ENCODE data around the gene XPOT.

The XPOT gene

GRCh38 chr12:64456119-64456518 is 51.9 kb downstream of the XPOT start:
- H3K4me3 ChIP-seq (ENCODE audit: low read depth, low read length, poor library complexity, severe bottlenecking), result no peak overlapping the region
- no peak overlapping the region for H3K27ac ChIP-seq (ENCODE audit: low read depth, low read length, poor library complexity, severe bottlenecking)
- H3K36me3 ChIP-seq (ENCODE audit: insufficient read depth, low read length), result peaks cover 36% of the 10 kb centered on the region; the same call in 1 of the 2 replicates
- no peaks in the 10 kb centered on the region for H3K27me3 ChIP-seq (ENCODE audit: insufficient read depth, low read length)
- no peaks in the 10 kb centered on the region for H3K9me3 ChIP-seq (ENCODE audit: low read length)
- H2AFZ ChIP-seq (ENCODE audit: low read length), result no peak overlapping the region
- H3K4me1 ChIP-seq (ENCODE audit: insufficient read depth, low read length, severe bottlenecking), result peaks cover 58% of the 10 kb centered on the region
- H4K20me1 ChIP-seq (ENCODE audit: insufficient read depth, low read length), result no peaks in the 10 kb centered on the region
- no peaks in the 10 kb centered on the region for H3F3A ChIP-seq (ENCODE audit: insufficient read depth, low read length)
- H3K9me2 ChIP-seq (ENCODE audit: low read depth, low read length), result no peaks in the 10 kb centered on the region
- TF ChIP-seq CTCF (IDR thresholded peaks at IDR 0.05; ENCODE audit: low read length), result no peak
- TF ChIP-seq EZH2 (IDR thresholded peaks at IDR 0.05; ENCODE audit: borderline replicate concordance, low read length), result no peak
- peaks cover 74% of the 10 kb centered on the region for H3K79me2 ChIP-seq (ENCODE audit: insufficient read depth, low read length)
- no peak overlapping the region for H3K4me2 ChIP-seq (ENCODE audit: low read length)
- H3K9ac ChIP-seq (ENCODE audit: low read length), result no peak overlapping the region

GRCh38 chr12:64457032-64457431 is 52.8 kb downstream of the XPOT start:
- H3K4me2 ChIP-seq (ENCODE audit: low read length), result no peak overlapping the region
- H3K27ac ChIP-seq (ENCODE audit: low read depth, low read length, poor library complexity, severe bottlenecking), result no peak overlapping the region
- H3K79me2 ChIP-seq (ENCODE audit: insufficient read depth, low read length), result peaks cover 74% of the 10 kb centered on the region
- no peaks in the 10 kb centered on the region for H3F3A ChIP-seq (ENCODE audit: insufficient read depth, low read length)
- no peak overlapping the region for H2AFZ ChIP-seq (ENCODE audit: low read length)
- H3K4me3 ChIP-seq (ENCODE audit: low read depth, low read length, poor library complexity, severe bottlenecking), result no peak overlapping the region
- peaks cover 45% of the 10 kb centered on the region for H3K36me3 ChIP-seq (ENCODE audit: insufficient read depth, low read length)
- no peaks in the 10 kb centered on the region for H3K9me3 ChIP-seq (ENCODE audit: low read length)
- no peaks in the 10 kb centered on the region for H3K9me2 ChIP-seq (ENCODE audit: low read depth, low read length)
- no peak for TF ChIP-seq CTCF (IDR thresholded peaks at IDR 0.05; ENCODE audit: low read length)
- no peak for TF ChIP-seq EZH2 (IDR thresholded peaks at IDR 0.05; ENCODE audit: borderline replicate concordance, low read length)
- no peaks in the 10 kb centered on the region for H3K27me3 ChIP-seq (ENCODE audit: insufficient read depth, low read length)
- no peak overlapping the region for H3K9ac ChIP-seq (ENCODE audit: low read length)
- peaks cover 55% of the 10 kb centered on the region for H3K4me1 ChIP-seq (ENCODE audit: insufficient read depth, low read length, severe bottlenecking)
- H4K20me1 ChIP-seq (ENCODE audit: insufficient read depth, low read length), result no peaks in the 10 kb centered on the region

- no peaks in the 10 kb centered on the region for H3F3A ChIP-seq (ENCODE audit: insufficient read depth, low read length)
- H3K4me3 ChIP-seq (ENCODE audit: low read depth, low read length, poor library complexity, severe bottlenecking), result no peak overlapping the region
- peaks cover 50% of the 10 kb centered on the region for H3K36me3 ChIP-seq (ENCODE audit: insufficient read depth, low read length)
- peaks cover 55% of the 10 kb centered on the region for H3K4me1 ChIP-seq (ENCODE audit: insufficient read depth, low read length, severe bottlenecking)
- H3K9me3 ChIP-seq (ENCODE audit: low read length), result no peaks in the 10 kb centered on the region
- H3K9me2 ChIP-seq (ENCODE audit: low read depth, low read length), result no peaks in the 10 kb centered on the region
- H4K20me1 ChIP-seq (ENCODE audit: insufficient read depth, low read length), result no peaks in the 10 kb centered on the region
- no peak overlapping the region for H2AFZ ChIP-seq (ENCODE audit: low read length)
- TF ChIP-seq EZH2 (IDR thresholded peaks at IDR 0.05; ENCODE audit: borderline replicate concordance, low read length) (no peak), CTCF (IDR thresholded peaks at IDR 0.05; ENCODE audit: low read length) (no peak)
- no peak overlapping the region for H3K27ac ChIP-seq (ENCODE audit: low read depth, low read length, poor library complexity, severe bottlenecking)
- no peaks in the 10 kb centered on the region for H3K27me3 ChIP-seq (ENCODE audit: insufficient read depth, low read length)
- no peak overlapping the region for H3K9ac ChIP-seq (ENCODE audit: low read length)
- no peak overlapping the region for H3K4me2 ChIP-seq (ENCODE audit: low read length)
- peaks cover 71% of the 10 kb centered on the region for H3K79me2 ChIP-seq (ENCODE audit: insufficient read depth, low read length)
Measured at GRCh38 chr12:64457466-64457865, 53.3 kb downstream of the XPOT start.

Data from OCI-LY1 (cell line).